Midbrain (tissue), 1 donor: ENCODE data around the gene PHEX.

Experiments used
- DNase-seq: peaks from one replicate; lab custom pipeline; 2025; lab: John Stamatoyannopoulos, UW

PHEX gene

GRCh38 chrX:22105231-22105630 lies 73.1 kb downstream of the PHEX start:
- DNase-seq: no peak

- no peak for DNase-seq
Measured at GRCh38 chrX:22105971-22106370, 73.8 kb downstream of the PHEX start.

GRCh38 chrX:22109442-22109841 lies 77.3 kb downstream of the PHEX start:
- DNase-seq: no peak

GRCh38 chrX:22110729-22111494 lies 78.8 kb downstream of the PHEX start:
- DNase-seq: no peak

GRCh38 chrX:22116605-22117546 lies 84.8 kb downstream of the PHEX start:
- no peak for DNase-seq

- no peak for DNase-seq
Measured at GRCh38 chrX:22117633-22118032, 85.5 kb downstream of the PHEX start.

GRCh38 chrX:22118161-22118830 lies 86.2 kb downstream of the PHEX start:
- DNase-seq: no peak

GRCh38 chrX:22121161-22121560 lies 89.0 kb downstream of the PHEX start:
- DNase-seq: no peak

GRCh38 chrX:22122510-22122909 lies 90.4 kb downstream of the PHEX start:
- no peak for DNase-seq

GRCh38 chrX:22124098-22124497 lies 92.0 kb downstream of the PHEX start:
- no peak for DNase-seq

- no peak for DNase-seq
Measured at GRCh38 chrX:22125481-22125880, 93.4 kb downstream of the PHEX start.

GRCh38 chrX:22126327-22126726 lies 94.2 kb downstream of the PHEX start:
- no peak for DNase-seq

GRCh38 chrX:22128961-22129360 lies 96.8 kb downstream of the PHEX start:
- no peak for DNase-seq

- DNase-seq: no peak
Measured at GRCh38 chrX:22134681-22135080, 102.6 kb downstream of the PHEX start.

- no peak for DNase-seq
Measured at GRCh38 chrX:22135171-22135711, 103.1 kb downstream of the PHEX start.

GRCh38 chrX:22135994-22136684 lies 104.0 kb downstream of the PHEX start:
- DNase-seq: peak; percentile 49

GRCh38 chrX:22136711-22137110 lies 104.6 kb downstream of the PHEX start:
- DNase-seq: no peak

GRCh38 chrX:22139822-22140221 lies 107.7 kb downstream of the PHEX start:
- DNase-seq: no peak

- no peak for DNase-seq
Measured at GRCh38 chrX:22141047-22141730, 109.1 kb downstream of the PHEX start.

- no peak for DNase-seq
Measured at GRCh38 chrX:22147214-22147613, 115.1 kb downstream of the PHEX start.

GRCh38 chrX:22147942-22148341 lies 115.8 kb downstream of the PHEX start:
- no peak for DNase-seq
